ENCODE data around the gene ZNF80.
"Not testable (repeated sequence)": the region's sequence is repeated elsewhere in the genome, so short reads cannot be mapped to it uniquely, and the experiment has no call there.

Gene ZNF80

GRCh38 chr3:114237478-114237877 lies at the start of gene ZNF80:
ZNF80 (minus strand) TSS chr3:114237578; CDS start chr3:114237074, 504 bp downstream.
- DNase-seq, result not testable (repeated sequence)

DNA sequence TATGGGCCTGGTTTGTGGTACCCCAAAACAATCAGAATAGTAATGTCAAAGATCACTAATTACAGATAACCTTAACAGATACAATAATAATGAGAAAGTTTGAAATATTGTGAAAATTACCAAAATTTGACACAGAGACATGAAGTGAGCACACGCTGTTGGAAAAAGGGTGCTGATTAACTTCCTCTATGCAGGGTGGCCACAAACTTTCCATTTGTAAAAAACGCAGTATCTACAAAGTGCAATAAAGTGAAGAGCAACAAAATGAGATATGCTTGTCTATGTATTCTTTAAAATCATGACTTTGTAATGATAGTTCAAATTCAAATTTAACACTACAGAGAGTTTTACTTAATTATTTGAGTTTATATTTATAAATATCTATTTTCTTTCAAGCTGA lies 48.9 kb upstream of the ZNF80 start:
- DNase-seq, result no peak

DNA sequence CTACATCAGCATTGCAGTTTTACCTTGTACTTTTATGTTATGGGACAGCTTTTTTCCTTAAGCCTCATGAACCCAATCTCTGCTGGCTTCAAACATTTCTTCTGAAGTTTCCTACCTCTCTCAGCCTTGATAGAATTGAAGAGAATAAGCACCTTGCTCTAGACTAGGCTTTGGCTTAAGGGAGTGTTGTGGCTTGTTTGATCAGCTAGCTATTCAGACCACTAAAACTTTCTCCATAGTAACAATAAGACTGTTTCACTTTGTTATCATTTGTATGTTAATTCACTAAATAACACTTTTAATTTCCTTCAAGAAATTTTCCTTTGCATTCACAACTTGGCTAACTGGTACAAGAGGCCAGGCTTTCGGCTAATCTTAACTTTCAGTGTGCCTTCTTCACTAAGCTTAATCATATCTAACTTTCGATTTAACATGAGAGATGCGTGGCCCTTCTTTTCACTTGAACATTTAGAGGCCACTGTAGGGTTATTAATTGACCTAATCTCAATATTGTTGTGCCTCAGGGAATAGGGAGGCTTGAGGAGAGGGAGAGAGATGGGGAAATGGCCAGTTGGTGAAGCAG lies 48.4 kb upstream of the ZNF80 start:
- DNase-seq, result no peak

DNA sequence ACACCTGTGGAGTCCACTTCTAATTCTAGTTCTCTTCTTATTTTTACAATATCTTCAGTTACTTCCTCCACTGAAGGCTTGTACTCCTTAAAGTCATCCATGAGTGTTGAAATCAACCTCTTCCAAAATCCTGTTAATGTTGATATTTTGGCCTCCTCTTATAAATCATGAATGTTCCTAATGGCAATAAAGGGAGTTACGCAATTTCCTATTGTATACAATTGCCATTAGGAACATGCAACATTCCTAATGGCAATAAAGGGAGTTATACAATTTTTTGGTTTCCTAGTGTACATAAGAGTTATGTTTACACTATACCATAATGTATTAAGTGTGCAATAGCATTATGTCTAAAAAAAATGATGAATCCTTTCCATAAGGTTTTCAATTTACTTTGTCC lies 47.3 kb upstream of the ZNF80 start:
- DNase-seq, result no peak

- DNase-seq, result not testable (repeated sequence)
Observed at GRCh38 chr3:114276856-114277255, 39.5 kb upstream of the ZNF80 start.

DNA sequence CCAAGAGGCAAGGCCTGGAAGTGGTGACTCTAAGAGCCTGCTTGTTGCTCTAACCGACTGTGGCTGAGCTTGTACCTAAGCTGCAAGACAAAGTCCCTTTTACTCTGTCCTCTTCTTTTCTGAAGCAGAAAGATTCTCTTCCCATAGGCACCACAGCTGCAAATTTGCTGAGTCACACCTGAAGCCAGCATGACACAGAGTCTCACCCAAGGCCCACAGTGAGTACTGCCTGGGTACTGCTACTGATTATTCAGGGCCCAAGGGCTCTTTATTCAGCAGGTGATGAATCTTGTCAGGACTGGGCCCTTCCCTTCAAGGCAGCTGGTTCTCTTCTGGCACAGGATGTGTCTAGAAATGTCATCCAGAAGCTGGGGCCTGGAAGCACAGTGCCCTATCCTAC lies 37.6 kb upstream of the ZNF80 start:
- no peak for DNase-seq

DNA sequence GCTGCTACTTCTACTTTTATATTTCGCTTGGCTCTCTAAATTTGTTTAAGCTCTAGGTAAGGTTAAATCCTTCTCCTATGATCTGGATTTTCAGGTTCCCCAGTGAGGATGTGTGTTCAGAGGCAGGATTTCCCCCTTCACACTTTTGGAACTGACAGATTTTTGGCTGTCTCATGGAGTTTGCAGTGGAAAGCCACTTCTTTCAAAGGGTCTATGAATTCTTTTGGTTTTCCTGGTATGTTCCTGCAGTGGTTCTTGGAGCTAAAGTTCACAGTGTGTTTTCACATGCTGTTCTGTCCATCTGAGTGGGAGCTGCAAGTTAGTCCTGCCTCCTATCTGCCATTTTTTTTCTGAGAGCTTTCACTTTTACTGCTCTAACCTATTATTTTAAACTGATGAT lies 34.9 kb upstream of the ZNF80 start:
- DNase-seq, result no peak

DNA sequence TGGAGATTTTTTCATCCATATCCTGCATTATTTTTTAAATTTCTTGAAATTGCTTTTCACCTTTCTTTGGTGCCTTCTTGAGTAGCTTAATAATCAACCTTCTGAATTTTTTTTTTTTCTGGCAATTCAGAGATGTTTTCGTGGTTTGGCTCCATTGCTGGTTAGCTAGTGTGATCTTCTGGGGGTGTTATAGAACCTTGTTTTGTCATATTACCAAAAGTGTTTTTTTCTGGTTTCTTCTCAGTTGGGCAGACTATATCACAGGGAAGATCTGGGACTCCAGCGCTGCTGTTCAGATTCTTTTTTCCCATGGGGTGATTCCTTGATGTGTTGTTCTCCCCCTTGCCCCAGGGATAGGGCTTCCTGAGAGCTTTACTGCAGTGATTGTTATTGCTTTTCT lies 32.6 kb upstream of the ZNF80 start:
- DNase-seq, result no peak

DNA sequence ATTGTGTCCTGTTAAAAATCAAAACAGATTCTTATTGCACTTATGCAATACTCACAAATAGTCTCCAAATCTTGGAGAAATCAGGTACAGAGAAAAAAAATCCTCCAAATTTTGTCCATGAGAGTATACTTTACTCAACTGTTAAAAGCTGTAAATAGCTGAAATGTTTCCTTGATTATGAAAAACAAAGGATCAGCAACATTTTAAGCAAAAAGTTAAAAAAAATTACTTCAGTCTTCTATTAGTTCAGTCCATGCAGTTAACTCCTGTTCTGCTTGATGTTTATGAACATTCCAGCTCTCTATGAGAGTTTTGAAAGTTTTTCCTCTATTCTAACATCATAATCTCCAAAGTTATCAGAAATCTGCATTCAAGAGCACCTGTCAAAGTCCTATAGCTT lies 22.8 kb upstream of the ZNF80 start:
- no peak for DNase-seq

- no peak for DNase-seq
Observed at GRCh38 chr3:114259566-114259965, 22.2 kb upstream of the ZNF80 start.

GRCh38 chr3:114253505-114253904 lies 16.1 kb upstream of the ZNF80 start:
- DNase-seq, result no peak

DNA sequence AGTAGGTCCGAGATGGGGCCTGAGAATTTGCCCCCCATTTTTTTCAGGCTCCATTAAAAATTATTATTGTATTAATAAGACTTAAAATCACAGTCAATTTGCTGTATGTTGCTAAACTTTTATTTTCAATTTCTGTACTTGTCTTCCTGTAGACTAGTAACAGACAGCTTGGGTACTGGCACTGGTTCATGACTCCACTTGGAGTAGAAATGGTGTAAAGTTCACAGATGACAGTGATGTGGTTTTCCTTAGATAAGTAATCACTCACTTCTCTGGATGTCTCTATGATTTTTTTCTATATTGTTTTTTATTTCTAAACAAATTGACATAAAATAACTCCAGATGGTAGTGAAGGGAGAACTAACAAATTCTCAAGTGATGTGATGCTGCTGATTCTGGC lies 15.6 kb upstream of the ZNF80 start:
- DNase-seq, result no peak

GRCh38 chr3:114242947-114243346 lies 5.6 kb upstream of the ZNF80 start:
- DNase-seq, result no peak

DNA sequence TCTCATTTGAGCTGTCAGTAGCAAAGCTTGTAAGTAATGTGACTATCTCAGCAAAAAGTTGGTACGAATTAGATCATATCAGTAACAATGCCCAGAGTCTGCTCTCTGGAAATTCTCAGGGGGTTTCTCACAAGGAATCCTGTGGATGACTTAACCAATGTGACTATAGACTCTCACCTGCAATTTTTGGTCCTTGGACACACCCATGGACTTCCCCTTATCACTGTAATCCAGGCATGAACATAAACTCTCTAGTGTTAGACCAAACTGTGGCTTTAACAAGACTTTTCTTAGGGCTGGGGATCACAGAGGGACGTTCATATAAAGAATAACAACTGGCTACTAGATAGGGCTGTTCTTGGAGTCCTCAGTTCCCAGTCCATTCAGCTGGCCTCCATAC lies 3.9 kb upstream of the ZNF80 start:
- no peak for DNase-seq

- not testable (repeated sequence) for DNase-seq
Observed at GRCh38 chr3:114238146-114238785, 888 bp upstream of the ZNF80 start.

GRCh38 chr3:114235431-114235830 lies 1.9 kb downstream of the ZNF80 start:
- no peak for DNase-seq

DNA sequence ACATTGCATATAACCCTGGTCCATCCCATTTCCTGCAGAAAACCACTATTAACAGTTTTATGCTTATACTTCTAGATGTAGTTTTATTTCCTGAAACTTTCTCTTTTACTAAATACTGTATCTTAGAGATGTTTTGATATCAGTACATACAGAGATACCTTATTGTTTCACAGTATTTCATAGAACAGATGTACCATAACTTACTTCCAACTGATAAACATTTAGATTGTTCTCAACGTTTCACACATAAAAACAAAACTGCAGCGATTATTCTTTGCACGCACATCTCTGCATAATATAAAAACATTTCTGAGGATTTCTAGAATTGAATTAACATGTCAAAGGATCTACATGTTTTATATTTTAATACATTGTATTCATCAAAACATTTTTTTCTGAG lies 2.6 kb downstream of the ZNF80 start:
- DNase-seq, result no peak

GRCh38 chr3:114231616-114232015 lies 5.8 kb downstream of the ZNF80 start:
- DNase-seq, result no peak

GRCh38 chr3:114227076-114227475 lies 10.3 kb downstream of the ZNF80 start:
- no peak for DNase-seq

DNA sequence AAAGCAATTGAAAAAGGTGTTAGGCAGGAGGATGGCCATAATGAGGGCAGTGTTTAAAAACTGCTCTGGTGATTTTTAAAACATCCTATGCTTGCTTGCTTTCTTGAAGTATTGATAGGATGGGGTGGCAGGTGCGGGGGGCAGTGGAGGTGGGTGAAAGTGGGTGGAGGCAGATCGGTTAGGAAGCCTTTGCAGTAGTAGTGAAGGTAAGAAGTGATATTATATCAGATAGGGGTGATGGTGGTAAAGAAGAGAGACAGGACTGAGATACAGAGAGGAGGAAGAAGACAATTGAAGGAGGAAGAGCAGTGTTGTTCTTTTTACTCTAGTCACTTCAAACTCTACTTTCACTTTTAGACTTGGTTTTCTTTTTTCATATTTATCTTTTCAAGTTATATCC lies 11.1 kb downstream of the ZNF80 start:
- DNase-seq, result no peak

GRCh38 chr3:114223143-114223542 lies 14.2 kb downstream of the ZNF80 start:
- DNase-seq, result no peak

DNA sequence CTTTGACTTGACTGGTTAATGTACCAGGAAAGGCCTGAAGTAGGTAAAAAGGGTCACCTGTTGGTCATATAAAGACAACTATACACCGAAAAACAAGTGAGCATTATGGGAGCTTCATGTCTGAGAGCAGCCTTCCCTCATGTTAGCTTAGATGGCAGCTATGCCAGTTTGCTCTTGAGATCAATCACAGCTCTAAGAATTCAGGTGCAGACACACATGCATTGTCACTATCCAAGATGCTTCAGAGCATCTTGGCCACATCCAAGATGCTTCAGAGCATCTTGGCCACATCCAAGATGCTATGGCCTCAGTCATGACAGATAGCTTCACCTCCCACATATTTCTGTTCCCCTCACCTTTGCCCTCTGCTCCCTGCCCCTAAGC lies 15.5 kb downstream of the ZNF80 start:
- DNase-seq, result no peak

GRCh38 chr3:114221165-114221880 lies 16.1 kb downstream of the ZNF80 start:
- no peak for DNase-seq

- no peak for DNase-seq
Observed at GRCh38 chr3:114219741-114220140, 17.6 kb downstream of the ZNF80 start.
